GM12874 (cell line): ENCODE measurements around the gene KIF21A.

Experiments
- TF ChIP-seq, protein P1 (sequence below): IDR thresholded peaks from 2 replicates; pipeline ENCODE4 v1.5.1; 2011; ENCODE audit warnings: low read depth, mild to moderate bottlenecking, control low read depth, low read length, moderate library complexity; ENCODE audit not compliant: insufficient read depth

Gene KIF21A

DNA sequence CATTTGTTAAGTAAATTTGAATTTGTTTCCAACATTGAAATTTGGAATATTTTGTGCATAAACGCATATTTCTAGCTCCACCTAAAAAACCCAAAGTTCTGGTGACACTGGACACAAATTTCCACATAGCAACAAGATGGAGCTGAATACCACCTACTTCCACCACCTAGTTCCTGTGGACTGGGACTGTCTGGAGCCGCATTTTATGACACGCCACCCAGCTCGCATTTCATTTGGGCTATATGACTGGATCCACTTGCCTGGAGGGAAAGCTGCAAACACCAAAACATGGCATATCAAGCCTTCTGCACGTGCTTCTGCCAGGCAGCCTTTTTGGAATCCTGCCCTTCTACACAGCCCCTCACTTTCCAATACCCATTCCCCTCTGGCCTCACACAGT, 173.4 kb downstream of the KIF21A start:
- TF ChIP-seq, protein P1, sequence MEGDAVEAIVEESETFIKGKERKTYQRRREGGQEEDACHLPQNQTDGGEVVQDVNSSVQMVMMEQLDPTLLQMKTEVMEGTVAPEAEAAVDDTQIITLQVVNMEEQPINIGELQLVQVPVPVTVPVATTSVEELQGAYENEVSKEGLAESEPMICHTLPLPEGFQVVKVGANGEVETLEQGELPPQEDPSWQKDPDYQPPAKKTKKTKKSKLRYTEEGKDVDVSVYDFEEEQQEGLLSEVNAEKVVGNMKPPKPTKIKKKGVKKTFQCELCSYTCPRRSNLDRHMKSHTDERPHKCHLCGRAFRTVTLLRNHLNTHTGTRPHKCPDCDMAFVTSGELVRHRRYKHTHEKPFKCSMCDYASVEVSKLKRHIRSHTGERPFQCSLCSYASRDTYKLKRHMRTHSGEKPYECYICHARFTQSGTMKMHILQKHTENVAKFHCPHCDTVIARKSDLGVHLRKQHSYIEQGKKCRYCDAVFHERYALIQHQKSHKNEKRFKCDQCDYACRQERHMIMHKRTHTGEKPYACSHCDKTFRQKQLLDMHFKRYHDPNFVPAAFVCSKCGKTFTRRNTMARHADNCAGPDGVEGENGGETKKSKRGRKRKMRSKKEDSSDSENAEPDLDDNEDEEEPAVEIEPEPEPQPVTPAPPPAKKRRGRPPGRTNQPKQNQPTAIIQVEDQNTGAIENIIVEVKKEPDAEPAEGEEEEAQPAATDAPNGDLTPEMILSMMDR: no peak

- TF ChIP-seq, protein P1: no peak
These were observed 175.0 kb downstream of the KIF21A start for GRCh38 chr12:39267886-39268285.

- TF ChIP-seq, protein P1: no peak
These were observed 190.3 kb downstream of the KIF21A start for GRCh38 chr12:39252628-39253027.
